HG03196 (cell line): Measurements from ENCODE around the gene SLC19A1.
"Not testable (repeated sequence)": the region's sequence is repeated elsewhere in the genome, so short reads cannot be mapped to it uniquely, and the experiment has no call there.

Experiments used
- ATAC-seq: cut with Tn5 transposase; IDR thresholded peaks from one replicate; pipeline ENCODE4 v1.9.1; 2021; ENCODE audit not compliant: unreplicated experiment

SLC19A1 gene

DNA sequence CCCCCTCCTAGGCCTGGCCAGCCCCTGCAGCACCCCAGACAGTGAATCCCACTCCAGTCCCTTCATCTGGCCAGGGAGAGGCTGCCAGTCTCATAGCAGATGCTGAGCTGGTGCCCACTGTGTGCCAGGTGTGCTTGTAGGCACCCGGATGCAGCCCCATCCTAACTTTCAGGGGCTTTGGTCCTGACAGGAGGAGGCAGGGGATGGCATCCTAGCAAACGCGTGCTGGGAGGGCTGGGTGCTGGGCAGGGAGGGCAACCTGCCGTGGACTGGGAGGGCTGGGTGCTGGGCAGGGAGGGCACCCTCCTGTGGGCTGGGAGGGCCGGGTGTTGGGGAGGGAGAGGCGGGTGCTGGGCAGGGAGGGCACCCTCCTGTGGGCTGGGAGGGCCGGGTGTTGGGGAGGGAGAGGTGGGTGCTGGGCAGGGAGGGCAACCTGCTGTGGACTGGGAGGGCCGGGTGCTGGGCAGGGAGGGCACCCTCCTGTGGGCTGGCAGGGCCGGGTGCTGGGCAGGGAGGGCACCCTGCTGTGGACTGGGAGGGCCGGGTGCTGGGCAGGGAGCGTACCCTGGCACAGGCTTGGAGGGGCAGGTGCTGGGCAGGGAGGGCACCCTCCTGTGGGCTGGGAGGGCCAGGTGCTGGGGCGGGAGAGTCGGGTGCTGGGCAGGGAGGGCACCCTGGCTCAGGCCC lies 35.3 kb downstream of the SLC19A1 start:
- ATAC-seq, result no peak

DNA sequence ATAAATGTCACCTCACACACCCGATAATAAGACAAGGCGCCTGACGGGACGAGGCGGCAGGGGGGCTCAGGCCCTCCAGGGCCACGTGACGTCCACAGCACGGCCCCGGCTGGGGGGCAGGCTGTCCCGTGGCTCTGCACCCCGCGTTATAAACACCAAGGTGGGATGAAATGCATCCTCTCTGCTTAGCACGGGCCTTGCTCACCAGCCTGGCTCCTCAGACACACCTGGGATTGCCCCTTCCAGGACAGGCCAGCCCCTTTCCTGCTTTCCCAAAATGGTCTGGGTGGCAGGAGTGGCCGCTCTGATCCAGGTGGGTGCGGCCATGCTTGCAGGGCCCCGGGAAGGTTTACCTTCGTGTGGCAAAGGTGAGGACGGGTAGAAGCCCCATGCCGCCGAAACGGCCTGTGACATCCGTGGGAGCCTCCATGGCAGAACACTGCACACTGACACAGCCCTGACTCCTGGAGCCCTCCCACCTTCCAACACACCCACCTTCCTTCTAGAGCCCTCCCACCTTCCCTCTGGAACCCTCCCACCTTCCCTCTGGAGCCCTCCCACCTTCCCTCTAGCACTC lies 35.9 kb downstream of the SLC19A1 start:
- no peak for ATAC-seq

- ATAC-seq, result no peak
Measured at GRCh38 chr21:45505416-45506021, 36.7 kb downstream of the SLC19A1 start.

DNA sequence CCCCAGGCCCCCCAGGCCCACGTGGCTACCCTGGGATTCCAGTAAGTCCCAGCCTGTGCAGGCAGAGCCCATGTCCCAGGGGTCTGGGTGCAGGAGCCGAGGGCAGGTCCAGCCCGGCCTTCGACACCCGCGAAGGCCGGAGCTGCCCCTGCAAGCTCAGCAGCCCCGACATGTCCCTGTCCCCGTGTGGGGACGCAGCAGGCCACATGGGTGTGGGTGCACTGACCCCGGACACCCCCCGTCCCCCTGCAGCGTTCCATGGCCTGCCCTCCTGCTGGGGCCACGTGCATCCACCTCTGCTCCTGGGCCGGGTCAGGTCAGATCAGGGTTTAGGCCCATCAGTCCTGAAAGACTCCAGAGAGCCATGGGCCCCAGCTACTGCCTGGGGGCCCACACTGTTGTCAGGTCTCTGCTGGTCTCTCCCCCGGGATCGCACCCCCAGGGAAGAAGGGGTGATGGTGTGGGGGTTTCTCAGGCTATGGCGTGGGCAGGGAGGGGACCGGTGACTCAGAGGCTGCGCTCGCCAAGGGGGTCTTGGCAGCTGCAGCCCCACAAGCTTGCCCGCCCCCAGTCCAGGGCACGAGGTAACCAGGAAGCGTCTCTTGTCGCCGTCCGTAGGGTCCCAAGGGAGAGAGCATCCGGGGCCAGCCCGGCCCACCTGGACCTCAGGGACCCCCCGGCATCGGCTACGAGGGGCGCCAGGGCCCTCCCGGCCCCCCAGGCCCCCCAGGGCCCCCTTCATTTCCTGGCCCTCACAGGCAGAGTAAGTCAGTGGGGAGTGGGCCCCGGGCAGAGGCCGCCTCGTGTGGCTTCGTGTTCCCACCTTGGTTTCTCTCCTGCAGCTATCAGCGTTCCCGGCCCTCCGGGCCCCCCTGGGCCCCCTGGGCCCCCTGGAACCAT lies 37.5 kb downstream of the SLC19A1 start:
- ATAC-seq, result no peak

- ATAC-seq, result no peak
Measured at GRCh38 chr21:45504021-45504515, 38.2 kb downstream of the SLC19A1 start.

- not testable (repeated sequence) for ATAC-seq
Measured at GRCh38 chr21:45503226-45503625, 39.0 kb downstream of the SLC19A1 start.

DNA sequence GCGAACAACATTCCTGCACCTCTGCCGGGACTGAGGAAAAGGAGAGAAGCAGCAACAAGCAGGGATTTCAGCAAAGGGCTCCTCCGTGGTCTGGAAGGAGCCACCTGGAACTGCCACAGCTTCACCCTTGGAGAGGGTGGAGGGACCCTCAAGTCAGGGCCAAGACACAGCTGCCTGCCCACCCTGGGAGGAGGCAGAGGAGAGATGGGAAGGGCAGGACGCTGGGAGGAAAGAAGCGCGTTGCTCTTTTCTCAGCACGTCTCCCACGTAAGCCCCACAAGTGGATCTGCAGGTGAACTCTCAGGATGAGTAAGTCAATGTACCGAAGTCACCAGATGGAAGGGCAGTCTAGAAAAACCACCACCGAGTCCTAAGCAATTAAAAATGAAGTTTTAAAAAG lies 39.6 kb downstream of the SLC19A1 start:
- ATAC-seq, result no peak

DNA sequence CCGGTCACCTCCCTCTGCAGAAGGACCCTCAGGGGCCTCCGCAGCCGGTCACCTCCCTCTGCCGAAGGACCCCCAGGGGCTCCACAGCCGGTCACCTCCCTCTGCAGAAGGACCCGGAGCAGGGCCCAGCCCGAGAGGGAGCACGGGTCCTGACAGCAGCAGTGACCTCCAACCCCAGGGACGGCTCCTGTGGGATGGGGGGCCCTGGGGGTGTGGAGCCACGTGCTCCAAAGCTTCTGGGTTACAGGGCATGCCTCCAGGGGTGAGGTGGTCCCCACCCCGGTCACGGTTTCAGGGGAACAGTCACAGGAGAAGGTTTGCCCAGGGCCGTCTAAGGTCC lies 40.3 kb downstream of the SLC19A1 start:
- ATAC-seq, result no peak

GRCh38 chr21:45501081-45502005 lies 40.9 kb downstream of the SLC19A1 start:
- not testable (repeated sequence) for ATAC-seq

- no peak for ATAC-seq
Measured at GRCh38 chr21:45499970-45500577, 42.2 kb downstream of the SLC19A1 start.

DNA sequence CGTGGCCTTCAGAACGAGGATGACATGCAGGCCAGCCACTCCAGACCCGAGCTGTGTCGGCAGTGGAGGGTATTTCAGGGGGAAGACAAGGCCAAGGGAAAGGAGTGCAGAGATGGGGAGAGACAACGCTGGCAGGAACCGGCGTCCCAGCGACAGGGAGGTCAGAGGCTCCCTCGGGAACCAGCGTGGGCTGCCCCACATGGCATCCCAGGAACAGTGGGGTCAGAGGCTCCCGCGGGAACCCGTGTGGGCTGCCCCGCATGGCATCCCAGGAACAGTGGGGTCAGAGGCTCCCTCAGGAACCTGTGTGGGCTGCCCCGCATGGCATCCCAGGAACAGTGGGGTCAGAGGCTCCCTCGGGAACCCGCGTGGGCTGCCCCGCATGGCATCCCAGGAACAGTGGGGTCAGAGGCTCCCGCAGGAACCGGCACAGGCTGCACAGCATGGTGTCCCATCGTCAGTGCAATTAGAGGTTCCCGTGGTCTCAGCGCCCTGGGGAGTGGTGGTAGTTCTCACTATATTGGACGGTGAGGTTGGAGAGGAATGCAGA lies 43.0 kb downstream of the SLC19A1 start:
- no peak for ATAC-seq

- ATAC-seq, result no peak
Measured at GRCh38 chr21:45498646-45499000, 43.6 kb downstream of the SLC19A1 start.

GRCh38 chr21:45497846-45498645 lies 44.2 kb downstream of the SLC19A1 start:
- ATAC-seq, result no peak

DNA sequence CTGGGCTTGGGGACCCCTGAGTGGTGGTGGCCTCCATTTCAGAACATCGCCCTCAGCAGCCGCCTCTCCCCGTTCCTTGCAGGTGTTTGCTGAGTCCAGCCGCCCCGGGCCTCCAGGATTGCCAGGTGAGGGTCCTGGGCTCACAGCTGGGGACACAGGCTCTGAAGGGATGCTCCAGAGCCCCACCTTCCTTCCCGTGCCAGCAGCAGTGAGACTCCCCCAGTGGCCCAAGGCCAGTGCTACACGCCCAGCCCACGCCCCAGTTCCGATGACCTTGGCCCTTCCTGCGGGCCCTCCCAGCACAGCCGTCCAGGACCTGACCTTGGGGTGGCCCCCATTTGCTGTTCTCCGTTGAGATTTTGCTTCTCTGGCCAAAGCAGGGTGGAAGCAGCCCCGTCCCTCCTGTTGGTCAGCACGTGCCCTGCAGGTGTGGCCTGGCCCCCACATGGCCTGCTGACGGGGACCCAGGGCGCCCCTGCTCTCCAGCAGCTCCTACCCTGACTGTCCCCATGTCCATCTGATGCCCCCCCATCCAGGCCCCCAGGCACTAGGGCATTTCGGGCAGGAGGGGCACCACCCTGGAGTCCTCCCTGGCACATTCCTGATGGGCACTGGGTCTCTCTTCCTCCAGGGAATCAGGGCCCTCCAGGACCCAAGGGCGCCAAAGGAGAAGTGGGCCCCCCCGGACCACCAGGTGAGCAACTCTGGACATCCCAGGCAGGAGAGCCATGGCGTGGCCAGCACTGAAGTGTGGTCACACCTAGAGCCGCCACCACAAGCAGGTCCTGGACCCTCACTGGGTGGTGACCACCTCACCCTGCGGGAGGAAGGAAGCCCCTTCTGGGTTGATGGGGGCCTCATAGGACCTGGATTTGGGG lies 45.0 kb downstream of the SLC19A1 start:
- no peak for ATAC-seq

DNA sequence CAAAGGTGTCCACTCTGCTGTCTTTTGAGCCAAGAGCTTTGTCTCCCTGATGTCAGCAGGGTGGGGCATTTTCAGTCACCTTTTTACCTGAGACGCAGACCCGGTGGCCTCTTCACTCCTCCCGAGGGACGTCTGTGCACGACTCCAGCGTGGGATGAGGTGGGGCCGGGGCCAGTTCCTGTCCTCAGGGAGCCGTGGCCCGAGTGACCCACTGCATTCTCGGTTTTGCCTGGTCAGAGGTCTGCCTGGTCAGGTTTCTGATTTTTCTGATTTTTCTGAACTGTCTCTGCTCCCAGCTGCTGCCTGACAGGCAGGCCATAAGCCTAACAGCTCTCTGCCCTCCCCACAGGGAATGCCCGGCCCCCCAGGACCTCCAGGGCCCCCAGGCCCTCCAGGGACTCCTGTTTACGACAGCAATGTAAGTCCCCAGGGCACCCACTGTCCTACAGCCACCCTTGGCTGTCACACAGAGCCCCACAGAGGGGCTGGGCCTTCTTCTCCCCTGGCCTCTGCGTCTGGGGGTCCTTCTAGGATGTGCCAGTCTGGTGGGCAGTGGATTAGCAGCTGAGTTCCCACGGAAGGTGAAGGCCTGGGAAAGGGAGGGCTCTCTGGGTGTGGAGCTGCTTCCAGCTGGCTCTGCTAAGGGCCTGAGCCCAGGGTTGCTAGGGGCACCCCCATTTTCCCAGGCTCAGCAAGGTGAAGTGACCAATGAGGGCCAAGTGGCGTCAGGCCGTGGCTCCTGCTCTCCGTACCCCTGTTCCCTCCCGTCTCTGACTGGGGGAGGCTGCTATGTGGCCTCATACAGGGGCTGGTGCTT lies 45.9 kb downstream of the SLC19A1 start:
- ATAC-seq, result no peak

DNA sequence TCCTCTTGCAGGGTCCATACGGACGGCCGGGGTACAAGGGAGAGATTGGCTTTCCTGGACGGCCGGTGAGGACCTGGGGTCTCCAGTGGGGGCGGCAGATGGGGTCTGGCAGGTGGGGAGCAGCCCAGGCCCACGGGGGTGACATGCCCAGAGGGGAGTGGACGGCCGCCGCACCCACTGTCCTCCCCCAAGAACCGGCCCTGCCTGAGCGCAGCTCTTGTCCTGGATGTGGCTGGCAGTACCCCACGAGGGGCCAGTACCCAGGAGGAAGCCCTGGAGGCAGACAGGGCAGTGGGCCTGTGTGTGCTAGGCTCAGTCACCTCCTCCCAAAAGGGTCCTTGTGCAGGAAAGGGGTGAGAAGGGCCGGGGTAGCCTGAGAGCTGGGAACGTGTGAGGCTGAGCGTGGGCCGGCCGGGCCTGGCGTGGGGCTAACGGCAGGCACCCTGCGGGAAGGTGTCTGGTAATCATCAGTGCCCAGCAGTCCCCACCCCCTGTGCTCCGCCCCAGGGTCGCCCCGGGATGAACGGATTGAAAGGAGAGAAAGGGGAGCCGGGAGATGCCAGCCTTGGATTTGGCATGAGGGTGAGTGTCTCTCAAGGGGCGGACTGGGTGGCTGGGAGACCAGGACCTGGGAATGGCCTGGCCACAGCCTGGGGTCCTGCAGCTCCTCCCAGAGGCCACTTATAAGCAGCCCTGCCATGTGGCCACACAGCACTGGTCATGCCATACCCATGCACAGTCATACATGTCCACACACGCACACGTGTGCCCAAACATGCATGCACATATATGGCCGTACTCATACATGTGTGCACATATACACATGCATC lies 47.2 kb downstream of the SLC19A1 start:
- ATAC-seq, result no peak
